SJSA1 (cell line): ENCODE measurements around the gene CFAP90. TPM values are rescaled to one million over a fixed set of nuclear protein-coding genes. Genes with fewer than 3 reads are reported as not detected.

ENCODE experiments used
- DNase-seq, 2 experiments: peaks; one replicate each; pipeline ENCODE4 v3.0.0-alpha.2; 2015 to 2020; ENCODE audit warnings: low spot score in 2 of 2, low read depth in 1 of 2
- H3K27ac ChIP-seq: fragments of 250-450 bp; sonication (Bioruptor Pico); 2 replicates; pipeline ENCODE4 v1.5.1; 2020; ENCODE audit warnings: mild to moderate bottlenecking, moderate library complexity
- H3K27me3 ChIP-seq: fragments of 250-450 bp; sonication (Bioruptor Pico); replicated peaks from 2 replicates; pipeline ENCODE4 v1.5.1; 2020; ENCODE audit warnings: mild to moderate bottlenecking, moderate library complexity
- H3K36me3 ChIP-seq: fragments of 250-450 bp; sonication (Bioruptor Pico); 2 replicates; pipeline ENCODE4 v1.5.1; 2020; ENCODE audit warnings: mild to moderate bottlenecking
- H3K4me1 ChIP-seq: fragments of 250-450 bp; sonication (Bioruptor Pico); replicated peaks from 2 replicates; pipeline ENCODE4 v1.6.1; 2021; ENCODE audit warnings: mild to moderate bottlenecking
- H3K4me3 ChIP-seq: fragments of 250-450 bp; sonication (Bioruptor Pico); 2 replicates; pipeline ENCODE4 v1.5.1; 2020; ENCODE audit warnings: mild to moderate bottlenecking
- H3K9me3 ChIP-seq: fragments of 250-450 bp; sonication (Bioruptor Pico); replicated peaks from 2 replicates; pipeline ENCODE4 v1.5.1; 2020; ENCODE audit warnings: mild to moderate bottlenecking
- total RNA-seq: library from RNA; depleted of rRNA; stranded (reverse); fragments of >200 nt; shearing (Covaris generic); gene quantifications from 2 replicates; pipeline ENCODE4 v1.2.3, GENCODE V29; 2014

Gene CFAP90
- total RNA-seq, 1 experiment from 2014 or later, result not detected

- H3K27me3 ChIP-seq, result no peaks in the 10 kb centered on the region; the same call in 1 of the 2 replicates
- no peak for DNase-seq
Observed at GRCh38 chr5:7827610-7828009, 23.3 kb downstream of the CFAP90 start.

GRCh38 chr5:7825630-7826029 lies 25.3 kb downstream of the CFAP90 start:
- H3K4me3 ChIP-seq, result no peak overlapping the region
- H3K9me3 ChIP-seq, result no peaks in the 10 kb centered on the region
- no peaks in the 10 kb centered on the region for H3K4me1 ChIP-seq
- no peak overlapping the region for H3K27ac ChIP-seq
- no peak for DNase-seq
- H3K27me3 ChIP-seq, result peaks cover 5% of the 10 kb centered on the region; the same call in 1 of the 2 replicates
- no peaks in the 10 kb centered on the region for H3K36me3 ChIP-seq

More at GRCh38 chr5:7827610-7828009, 23.3 kb downstream of the CFAP90 start:
- no peaks in the 10 kb centered on the region for H3K4me1 ChIP-seq
- H3K4me3 ChIP-seq, result no peak overlapping the region
- H3K9me3 ChIP-seq, result no peaks in the 10 kb centered on the region
- H3K27ac ChIP-seq, result no peak overlapping the region
- no peaks in the 10 kb centered on the region for H3K36me3 ChIP-seq

DNA sequence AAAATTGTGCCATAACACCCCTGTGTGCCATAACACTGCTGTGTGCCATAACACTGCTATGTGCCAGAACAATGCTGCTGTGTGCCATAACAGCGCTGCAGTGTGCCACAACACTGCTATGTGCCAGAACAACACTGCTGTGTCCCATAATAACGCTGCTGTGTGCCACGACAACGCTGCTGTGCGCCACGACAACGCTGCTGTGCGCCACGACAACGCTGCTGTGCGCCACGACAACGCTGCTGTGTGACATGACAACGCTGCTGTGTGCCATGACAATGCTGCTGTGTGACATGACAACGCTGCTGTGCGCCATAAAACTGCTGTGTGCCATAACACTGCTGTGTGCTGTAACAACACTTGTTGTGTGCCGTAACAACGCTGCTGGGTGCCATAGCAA lies 25.9 kb downstream of the CFAP90 start:
- peaks cover 5% of the 10 kb centered on the region; the same call in 1 of the 2 replicates for H3K27me3 ChIP-seq
- no peaks in the 10 kb centered on the region for H3K36me3 ChIP-seq
- H3K9me3 ChIP-seq, result no peaks in the 10 kb centered on the region
- H3K4me1 ChIP-seq, result no peaks in the 10 kb centered on the region
- no peak overlapping the region for H3K27ac ChIP-seq
- no peak for DNase-seq
- no peak overlapping the region for H3K4me3 ChIP-seq

DNA sequence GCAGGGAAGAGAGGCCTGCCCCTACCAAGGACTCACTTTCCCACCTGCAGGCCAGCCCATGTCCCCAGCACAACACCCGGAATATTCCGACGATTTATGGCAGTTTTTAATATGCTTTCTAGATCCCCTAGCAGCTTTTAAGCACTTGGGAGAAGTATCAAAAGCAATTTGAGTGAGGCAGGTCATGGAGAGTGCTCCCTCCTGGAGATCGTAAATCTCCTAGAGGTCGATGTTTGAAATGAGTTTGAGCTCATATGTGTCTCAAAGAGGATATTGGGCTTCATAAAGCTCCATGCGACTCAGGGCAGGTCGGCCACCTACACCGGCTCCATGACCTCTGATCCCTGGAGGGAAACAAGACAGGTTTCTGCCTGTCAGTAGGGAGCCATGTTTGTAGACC lies 27.3 kb downstream of the CFAP90 start:
- H3K9me3 ChIP-seq, result no peaks in the 10 kb centered on the region

DNA sequence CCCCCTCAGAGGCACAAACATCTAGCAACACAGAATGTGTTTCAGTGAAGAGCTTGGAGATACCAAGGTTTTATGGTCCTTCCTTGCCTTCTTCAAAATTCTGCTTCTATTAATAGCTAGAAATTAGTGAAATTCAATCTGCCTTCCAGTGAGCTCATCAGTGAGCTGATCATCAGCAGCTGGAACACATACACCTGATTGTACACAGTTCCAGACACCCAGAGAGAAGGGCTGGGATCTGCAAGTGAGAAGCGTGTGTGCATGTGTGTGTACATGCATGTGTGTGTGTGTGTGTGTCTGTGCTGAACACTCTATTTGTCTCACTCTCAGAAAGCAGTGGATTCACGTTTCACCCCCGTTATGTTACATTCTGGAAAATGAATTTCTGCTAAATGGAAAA lies 28.5 kb downstream of the CFAP90 start:
- Histone ChIP-seq H3K27me3 (0 out of 2 replicates have a peak, but pooled peaks cover 5% of the 10 kb centered on the region), H3K4me3 (no peak overlapping the region), H3K4me1 (no peaks in the 10 kb centered on the region), H3K9me3 (no peaks in the 10 kb centered on the region), H3K27ac (no peak overlapping the region), H3K36me3 (no peaks in the 10 kb centered on the region)
- no peak for DNase-seq

More for the DNA sequence above, 27.3 kb downstream of the CFAP90 start:
- Histone ChIP-seq H3K4me1 (no peaks in the 10 kb centered on the region), H3K36me3 (no peaks in the 10 kb centered on the region), H3K27me3 (0 out of 2 replicates have a peak, but pooled peaks cover 5% of the 10 kb centered on the region), H3K4me3 (no peak overlapping the region), H3K27ac (no peak overlapping the region)
- DNase-seq, result no peak

DNA sequence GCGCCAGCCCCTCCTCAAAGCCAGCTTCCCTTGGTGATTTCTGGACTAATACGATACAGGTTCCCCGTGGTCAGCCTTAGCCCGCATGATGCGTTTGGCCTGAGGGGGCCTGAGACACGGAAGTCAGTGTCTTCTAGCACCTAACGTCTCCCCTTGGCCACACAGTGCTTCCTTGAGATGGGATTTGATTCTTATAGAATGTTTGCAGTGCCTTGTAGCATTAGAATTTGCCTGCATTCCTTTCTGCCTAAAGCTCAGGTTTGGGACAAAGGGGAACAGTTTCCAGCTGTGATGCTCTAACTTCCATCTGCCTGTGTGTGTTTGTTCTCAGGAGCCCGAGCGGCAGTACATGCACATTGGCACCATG lies 34.4 kb downstream of the CFAP90 start:
- 0 out of 2 replicates have a peak, but pooled peaks cover 3% of the 10 kb centered on the region for H3K27me3 ChIP-seq
- no peak overlapping the region for H3K27ac ChIP-seq
- DNase-seq, result no peak
- no peaks in the 10 kb centered on the region for H3K9me3 ChIP-seq
- no peak overlapping the region for H3K4me3 ChIP-seq
- H3K4me1 ChIP-seq, result no peaks in the 10 kb centered on the region
- no peaks in the 10 kb centered on the region for H3K36me3 ChIP-seq

- H3K36me3 ChIP-seq, result no peaks in the 10 kb centered on the region
- H3K27ac ChIP-seq, result no peak overlapping the region
- DNase-seq, result no peak
- H3K4me3 ChIP-seq, result no peak overlapping the region
- no peaks in the 10 kb centered on the region for H3K4me1 ChIP-seq
- 0 out of 2 replicates have a peak, but pooled peaks cover 1% of the 10 kb centered on the region for H3K27me3 ChIP-seq
- H3K9me3 ChIP-seq, result no peaks in the 10 kb centered on the region
Observed at GRCh38 chr5:7815892-7816534, 34.9 kb downstream of the CFAP90 start.

DNA sequence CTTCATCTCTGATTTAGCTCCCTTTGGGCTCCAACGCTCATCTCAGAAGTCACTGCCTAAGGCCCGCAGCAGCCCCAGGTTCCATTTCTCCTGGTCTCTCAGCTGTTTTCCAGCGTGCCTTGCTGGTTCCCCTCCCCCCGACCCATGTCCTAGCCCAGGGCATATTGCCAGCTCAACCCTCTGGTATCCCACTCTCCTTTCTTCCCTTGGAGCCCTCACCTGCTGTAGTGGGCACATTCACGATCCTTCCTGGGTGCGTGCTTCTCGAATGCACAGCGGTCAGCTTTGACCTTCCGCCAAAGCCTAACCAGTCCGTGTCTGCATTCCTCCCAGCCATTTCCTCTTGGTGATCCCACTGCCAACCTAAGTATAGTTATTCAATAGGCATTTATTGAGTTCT lies 36.1 kb downstream of the CFAP90 start:
- no peak for DNase-seq
- Histone ChIP-seq H3K9me3 (no peaks in the 10 kb centered on the region), H3K27ac (no peak overlapping the region)

GRCh38 chr5:7813576-7813975 lies 37.4 kb downstream of the CFAP90 start:
- H3K4me1 ChIP-seq, result no peaks in the 10 kb centered on the region
- no peak overlapping the region for H3K4me3 ChIP-seq
- DNase-seq, result no peak
- no peak overlapping the region for H3K27ac ChIP-seq
- no peaks in the 10 kb centered on the region for H3K27me3 ChIP-seq
- H3K36me3 ChIP-seq, result no peaks in the 10 kb centered on the region
- H3K9me3 ChIP-seq, result no peaks in the 10 kb centered on the region

More for the DNA sequence above, 36.1 kb downstream of the CFAP90 start:
- Histone ChIP-seq H3K4me1 (no peaks in the 10 kb centered on the region), H3K36me3 (no peaks in the 10 kb centered on the region), H3K4me3 (no peak overlapping the region), H3K27me3 (no peaks in the 10 kb centered on the region)

GRCh38 chr5:7813007-7813406 lies 37.9 kb downstream of the CFAP90 start:
- H3K36me3 ChIP-seq, result no peaks in the 10 kb centered on the region
- no peaks in the 10 kb centered on the region for H3K9me3 ChIP-seq
- no peaks in the 10 kb centered on the region for H3K4me1 ChIP-seq
- no peak overlapping the region for H3K27ac ChIP-seq
- H3K27me3 ChIP-seq, result no peaks in the 10 kb centered on the region
- H3K4me3 ChIP-seq, result no peak overlapping the region
- DNase-seq, result no peak

DNA sequence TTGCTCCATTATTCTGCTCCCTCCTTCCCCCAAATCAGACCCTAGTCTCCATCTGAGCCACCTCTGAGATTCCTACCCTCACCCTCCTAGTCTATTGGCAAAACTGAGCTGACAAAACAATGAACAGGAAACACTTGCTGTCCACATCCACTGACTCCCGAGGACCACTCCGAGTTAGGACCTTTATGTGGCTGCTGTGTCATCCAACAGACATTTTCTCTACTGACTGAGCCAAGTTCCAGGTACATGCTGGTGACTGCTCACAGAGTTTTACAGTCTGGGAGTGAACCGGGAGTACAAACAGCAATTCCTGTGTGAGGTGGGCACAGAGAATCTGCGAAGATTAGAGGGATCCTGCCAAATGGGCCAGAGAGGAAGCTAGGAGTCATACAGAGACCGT lies 39.2 kb downstream of the CFAP90 start:
- DNase-seq, result no peak
- H3K4me3 ChIP-seq, result no peak overlapping the region

DNA sequence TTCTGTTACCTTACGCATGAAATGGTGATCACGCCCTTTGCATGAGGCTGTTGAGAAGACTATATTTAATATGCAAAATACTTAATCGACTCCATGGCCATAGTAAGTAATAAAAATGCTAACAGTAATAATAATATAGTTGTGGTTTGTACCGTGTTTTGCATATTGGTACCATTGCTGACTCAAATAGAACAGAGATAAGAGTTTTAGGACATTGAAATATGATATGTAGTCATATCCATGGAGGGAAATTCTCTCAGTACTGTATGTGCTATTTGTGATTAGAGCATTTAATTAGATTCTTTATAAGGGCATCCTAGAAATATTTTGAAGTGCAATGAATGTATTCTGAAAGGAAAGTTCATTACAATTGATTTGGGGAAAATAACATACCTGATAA lies 41.9 kb downstream of the CFAP90 start:
- no peaks in the 10 kb centered on the region for H3K4me1 ChIP-seq
- no peak for DNase-seq
- no peak overlapping the region for H3K27ac ChIP-seq
- no peaks in the 10 kb centered on the region for H3K27me3 ChIP-seq
- H3K9me3 ChIP-seq, result no peaks in the 10 kb centered on the region
- H3K36me3 ChIP-seq, result no peaks in the 10 kb centered on the region
- H3K4me3 ChIP-seq, result no peak overlapping the region

More for the DNA sequence above, 39.2 kb downstream of the CFAP90 start:
- Histone ChIP-seq H3K27me3 (no peaks in the 10 kb centered on the region), H3K9me3 (no peaks in the 10 kb centered on the region), H3K4me1 (no peaks in the 10 kb centered on the region), H3K36me3 (no peaks in the 10 kb centered on the region), H3K27ac (no peak overlapping the region)

- H3K9me3 ChIP-seq, result no peaks in the 10 kb centered on the region
- no peaks in the 10 kb centered on the region for H3K4me1 ChIP-seq
- H3K36me3 ChIP-seq, result no peaks in the 10 kb centered on the region
- no peak for DNase-seq
- no peak overlapping the region for H3K4me3 ChIP-seq
- no peak overlapping the region for H3K27ac ChIP-seq
- no peaks in the 10 kb centered on the region for H3K27me3 ChIP-seq
Observed at GRCh38 chr5:7805379-7805778, 45.6 kb downstream of the CFAP90 start.

DNA sequence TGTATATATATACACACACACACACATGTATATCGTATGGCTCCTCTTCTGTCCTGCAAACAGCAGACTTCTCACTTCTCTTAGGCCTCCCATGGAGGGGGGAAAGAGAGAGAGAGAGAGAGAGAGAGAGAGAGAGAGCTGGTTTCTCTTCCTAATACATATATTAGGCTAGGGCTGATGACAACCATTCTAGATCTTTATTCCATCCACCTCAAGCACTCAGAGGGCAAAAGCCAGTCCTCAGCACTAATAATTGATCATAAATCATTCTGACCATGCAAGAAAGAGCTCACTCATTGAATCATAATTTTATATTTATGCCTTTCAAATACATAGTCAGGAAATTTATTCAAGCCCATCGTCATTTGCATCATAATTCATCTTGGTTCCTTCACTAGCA lies 47.0 kb downstream of the CFAP90 start:
- Histone ChIP-seq H3K36me3 (no peaks in the 10 kb centered on the region), H3K4me3 (no peak overlapping the region), H3K9me3 (no peaks in the 10 kb centered on the region), H3K4me1 (no peaks in the 10 kb centered on the region), H3K27ac (no peak overlapping the region), H3K27me3 (no peaks in the 10 kb centered on the region)
- no peak for DNase-seq

DNA sequence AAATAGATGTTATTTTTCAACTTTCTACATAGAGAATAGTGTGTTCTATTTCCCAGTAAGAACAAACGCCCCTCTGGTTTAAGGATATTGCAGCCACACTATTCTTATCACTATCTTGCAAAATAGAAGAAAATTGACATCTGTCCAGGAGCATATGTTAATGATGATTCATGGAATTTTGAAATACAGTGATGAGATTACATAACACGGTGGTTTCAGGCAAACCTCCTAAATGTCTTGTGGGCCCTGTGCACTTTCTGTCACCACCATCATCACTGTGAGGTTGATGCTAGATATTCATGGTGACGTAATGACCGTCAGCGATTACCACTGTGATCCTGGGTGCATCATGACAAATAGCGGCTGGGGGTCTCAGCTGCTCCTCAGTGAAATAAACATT lies 48.1 kb downstream of the CFAP90 start:
- Histone ChIP-seq H3K4me1 (no peaks in the 10 kb centered on the region), H3K27ac (no peak overlapping the region), H3K27me3 (no peaks in the 10 kb centered on the region), H3K9me3 (no peaks in the 10 kb centered on the region), H3K4me3 (no peak overlapping the region), H3K36me3 (no peaks in the 10 kb centered on the region)
- no peak for DNase-seq
